ENCODE results near the gene DDX41. TPM values are rescaled to one million over a fixed set of nuclear protein-coding genes. Genes with fewer than 3 reads are reported as not detected.

DDX41 gene
- total RNA-seq, 2 donors from 2014 or later: 40.9 to 45.5 TPM

DNA sequence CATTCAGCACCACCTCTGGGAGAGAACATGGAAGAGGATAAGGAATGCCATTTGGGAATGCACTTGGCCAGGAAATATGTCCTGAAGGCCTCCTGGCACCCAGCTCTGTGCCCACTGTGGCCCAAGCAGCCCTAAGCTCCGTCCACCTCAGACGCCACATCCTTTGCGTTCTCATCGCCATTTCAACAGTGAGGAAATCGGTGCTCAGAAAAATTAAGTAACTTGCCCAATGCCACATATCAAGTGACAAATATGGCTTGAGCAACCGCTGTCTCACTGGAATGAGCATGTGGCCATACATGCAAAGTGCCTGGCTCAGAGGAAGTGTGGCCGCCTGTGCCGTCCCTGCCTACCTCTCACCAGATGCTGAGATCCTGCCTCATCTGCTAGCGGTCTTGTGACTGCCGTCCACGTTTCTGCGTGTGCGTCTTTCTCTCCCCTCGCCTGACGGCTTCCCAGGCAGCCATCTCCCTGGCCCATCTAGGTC is 6.2 kb downstream of the DDX41 start:
- H3K36me3 ChIP-seq: peaks cover 50% of the 10 kb centered on the region
- no peaks in the 10 kb centered on the region for H3K27me3 ChIP-seq
- TF ChIP-seq, protein P1, sequence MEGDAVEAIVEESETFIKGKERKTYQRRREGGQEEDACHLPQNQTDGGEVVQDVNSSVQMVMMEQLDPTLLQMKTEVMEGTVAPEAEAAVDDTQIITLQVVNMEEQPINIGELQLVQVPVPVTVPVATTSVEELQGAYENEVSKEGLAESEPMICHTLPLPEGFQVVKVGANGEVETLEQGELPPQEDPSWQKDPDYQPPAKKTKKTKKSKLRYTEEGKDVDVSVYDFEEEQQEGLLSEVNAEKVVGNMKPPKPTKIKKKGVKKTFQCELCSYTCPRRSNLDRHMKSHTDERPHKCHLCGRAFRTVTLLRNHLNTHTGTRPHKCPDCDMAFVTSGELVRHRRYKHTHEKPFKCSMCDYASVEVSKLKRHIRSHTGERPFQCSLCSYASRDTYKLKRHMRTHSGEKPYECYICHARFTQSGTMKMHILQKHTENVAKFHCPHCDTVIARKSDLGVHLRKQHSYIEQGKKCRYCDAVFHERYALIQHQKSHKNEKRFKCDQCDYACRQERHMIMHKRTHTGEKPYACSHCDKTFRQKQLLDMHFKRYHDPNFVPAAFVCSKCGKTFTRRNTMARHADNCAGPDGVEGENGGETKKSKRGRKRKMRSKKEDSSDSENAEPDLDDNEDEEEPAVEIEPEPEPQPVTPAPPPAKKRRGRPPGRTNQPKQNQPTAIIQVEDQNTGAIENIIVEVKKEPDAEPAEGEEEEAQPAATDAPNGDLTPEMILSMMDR (IDR thresholded peaks at IDR 0.05): no peak
- DNase-seq (ENCODE audit: low spot score): no peak
- H3K4me1 ChIP-seq: peaks cover 0 to 16% of the 10 kb centered on the region in 2 donors
- no peaks in the 10 kb centered on the region for H3K9me3 ChIP-seq
- H3K4me3 ChIP-seq: no peak overlapping the region
- H3K27ac ChIP-seq: no peak overlapping the region

- Histone ChIP-seq H3K4me1 (peaks cover 0 to 11% of the 10 kb centered on the region in 2 donors), H3K36me3 (peaks cover 44% of the 10 kb centered on the region), H3K9me3 (no peaks in the 10 kb centered on the region), H3K4me3 (peak overlapping the region in 1 of 2 donors; percentile 37), H3K27ac (peak overlapping the region in 1 of 2 donors; percentile 46), H3K27me3 (no peaks in the 10 kb centered on the region)
- TF ChIP-seq, protein P1 (IDR thresholded peaks at IDR 0.05): no peak
- DNase-seq (ENCODE audit: low spot score): no peak
Measured at GRCh38 chr5:177509991-177510566, 6.7 kb downstream of the DDX41 start.

DNA sequence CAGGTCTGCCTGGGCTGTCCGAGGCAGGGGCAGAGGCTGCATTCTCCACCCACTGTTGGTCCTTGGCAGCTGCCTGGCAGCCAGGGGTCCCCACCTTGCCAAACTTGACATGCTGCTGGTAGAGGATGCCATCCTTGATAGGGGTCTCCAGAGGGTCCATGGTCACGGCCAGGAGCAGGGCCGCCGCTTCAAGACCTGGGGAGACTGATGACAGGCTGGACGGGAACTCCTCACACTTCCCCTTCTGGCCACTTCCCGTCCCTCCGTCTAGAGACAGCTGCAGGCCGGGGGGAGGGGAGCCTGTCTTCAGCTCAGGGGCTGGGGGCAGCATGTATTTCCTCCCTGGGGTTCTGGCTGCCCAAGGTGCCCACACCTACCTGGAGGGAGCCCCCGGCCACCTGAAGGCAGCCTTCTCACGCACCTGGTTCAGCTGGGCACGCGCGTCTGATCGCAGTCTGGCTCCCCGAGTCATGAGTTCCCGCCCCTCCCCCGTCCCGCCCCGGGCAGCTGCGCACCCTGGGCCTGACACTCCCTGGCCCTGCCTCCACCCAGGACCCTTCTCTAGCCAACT is 7.3 kb downstream of the DDX41 start, which contains the start of gene DOK3:
DOK3 (minus strand) TSS at position 446 of the 571 bp plus-strand sequence; CDS start at position 160, 286 bp downstream.
- H3K9me3 ChIP-seq: no peaks in the 10 kb centered on the region
- no peaks in the 10 kb centered on the region for H3K27me3 ChIP-seq
- TF ChIP-seq, protein P1 (IDR thresholded peaks at IDR 0.05): no peak
- H3K27ac ChIP-seq: peak within 1 kb of the TSS in 1 of 2 donors; percentile 46
- peak within 1 kb of the TSS in 1 of 2 donors; percentile 37 for H3K4me3 ChIP-seq
- peaks cover 0 to 11% of the 10 kb centered on the region in 2 donors for H3K4me1 ChIP-seq
- DNase-seq (ENCODE audit: low spot score): no peak
- H3K36me3 ChIP-seq: peaks cover 38% of the 10 kb centered on the region

DNA sequence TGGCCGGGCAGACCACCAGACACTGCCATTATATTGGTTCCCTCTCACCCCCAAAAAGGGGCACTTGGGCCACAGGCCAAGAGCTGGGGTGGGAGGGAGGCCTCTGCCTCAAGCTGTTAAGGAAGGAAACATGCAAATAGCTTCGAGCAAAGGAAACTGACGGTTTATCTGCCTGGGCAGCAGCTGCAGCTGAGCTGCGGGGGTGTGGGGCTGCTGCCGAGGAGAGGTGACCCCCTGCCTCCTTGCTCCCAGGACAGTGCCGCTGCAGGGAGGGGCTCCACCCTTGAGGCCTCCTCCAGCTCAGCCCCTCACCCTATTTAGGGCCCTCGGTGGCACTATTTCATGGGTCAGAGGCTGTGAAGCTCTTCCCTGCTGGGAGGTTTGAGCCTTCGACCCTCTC is 7.9 kb downstream of the DDX41 start:
- no peak for DNase-seq (ENCODE audit: low spot score)
- H3K9me3 ChIP-seq: no peaks in the 10 kb centered on the region
- no peaks in the 10 kb centered on the region for H3K27me3 ChIP-seq
- peak overlapping the region in 1 of 2 donors; percentile 46 for H3K27ac ChIP-seq
- H3K4me3 ChIP-seq: peak overlapping the region in 1 of 2 donors; percentile 37
- TF ChIP-seq, protein P1 (IDR thresholded peaks at IDR 0.05): no peak
- H3K36me3 ChIP-seq: peaks cover 32% of the 10 kb centered on the region
- H3K4me1 ChIP-seq: peaks cover 0 to 11% of the 10 kb centered on the region in 2 donors

GRCh38 chr5:177508221-177508611 is 8.5 kb downstream of the DDX41 start:
- H3K27ac ChIP-seq: no peak overlapping the region
- peak overlapping the region in 1 of 2 donors; percentile 37 for H3K4me3 ChIP-seq
- no peaks in the 10 kb centered on the region for H3K27me3 ChIP-seq
- DNase-seq (ENCODE audit: low spot score): no peak
- peaks cover 26% of the 10 kb centered on the region for H3K36me3 ChIP-seq
- H3K9me3 ChIP-seq: no peaks in the 10 kb centered on the region
- TF ChIP-seq, protein P1 (IDR thresholded peaks at IDR 0.05): no peak
- peaks cover 0 to 11% of the 10 kb centered on the region in 2 donors for H3K4me1 ChIP-seq

Measured in right atrium auricular region (tissue), 2 donors.